CD4-positive, alpha-beta T cell treated with Interferon gamma for 1 hour (primary cell): ENCODE results near the gene GALNT2.

ENCODE experiments used
- DNase-seq: peaks from one replicate; pipeline ENCODE4 v3.0.0-alpha.2; 2020

The GALNT2 gene

GRCh38 chr1:230117694-230118093 is 50.7 kb downstream of the GALNT2 start:
- DNase-seq = no peak

- no peak for DNase-seq
These were observed 52.3 kb downstream of the GALNT2 start for GRCh38 chr1:230119340-230119739.

GRCh38 chr1:230120289-230120920 is 53.4 kb downstream of the GALNT2 start:
- no peak for DNase-seq

- no peak for DNase-seq
These were observed 53.9 kb downstream of the GALNT2 start for GRCh38 chr1:230120921-230121381.

- no peak for DNase-seq
These were observed 54.9 kb downstream of the GALNT2 start for GRCh38 chr1:230121950-230122349.

- no peak for DNase-seq
These were observed 55.6 kb downstream of the GALNT2 start for GRCh38 chr1:230122366-230123279.

GRCh38 chr1:230123280-230124185 is 56.5 kb downstream of the GALNT2 start:
- DNase-seq = peak; percentile 49

GRCh38 chr1:230124186-230125128 is 57.4 kb downstream of the GALNT2 start:
- DNase-seq = no peak

- DNase-seq = no peak
These were observed 58.1 kb downstream of the GALNT2 start for GRCh38 chr1:230125141-230125540.

- DNase-seq = no peak
These were observed 58.8 kb downstream of the GALNT2 start for GRCh38 chr1:230125640-230126528.

- no peak for DNase-seq
These were observed 59.6 kb downstream of the GALNT2 start for GRCh38 chr1:230126529-230127104.

- peak; percentile 18 for DNase-seq
These were observed 60.3 kb downstream of the GALNT2 start for GRCh38 chr1:230127105-230128054.

GRCh38 chr1:230128569-230129285 is 61.7 kb downstream of the GALNT2 start:
- DNase-seq = no peak

GRCh38 chr1:230129341-230129740 is 62.3 kb downstream of the GALNT2 start:
- DNase-seq = no peak

- no peak for DNase-seq
These were observed 63.3 kb downstream of the GALNT2 start for GRCh38 chr1:230130172-230130944.

- DNase-seq = no peak
These were observed 64.4 kb downstream of the GALNT2 start for GRCh38 chr1:230131457-230131856.

GRCh38 chr1:230132758-230133157 is 65.7 kb downstream of the GALNT2 start:
- no peak for DNase-seq

GRCh38 chr1:230135726-230136125 is 68.7 kb downstream of the GALNT2 start:
- DNase-seq = no peak
